NCI-H1417 (cell line): ENCODE results near the gene AK9.

Experiments used
- DNase-seq, 3 experiments: peaks; one replicate each; lab custom pipeline; 2025; lab: John Stamatoyannopoulos, UW

AK9 gene

GRCh38 chr6:109445382-109445781 lies 245.6 kb downstream of the AK9 start:
- DNase-seq = no peak

- no peak for DNase-seq
Observed at GRCh38 chr6:109443425-109443950, 247.5 kb downstream of the AK9 start.
